ENCODE measurements around the gene OBSCN.

The OBSCN gene

DNA sequence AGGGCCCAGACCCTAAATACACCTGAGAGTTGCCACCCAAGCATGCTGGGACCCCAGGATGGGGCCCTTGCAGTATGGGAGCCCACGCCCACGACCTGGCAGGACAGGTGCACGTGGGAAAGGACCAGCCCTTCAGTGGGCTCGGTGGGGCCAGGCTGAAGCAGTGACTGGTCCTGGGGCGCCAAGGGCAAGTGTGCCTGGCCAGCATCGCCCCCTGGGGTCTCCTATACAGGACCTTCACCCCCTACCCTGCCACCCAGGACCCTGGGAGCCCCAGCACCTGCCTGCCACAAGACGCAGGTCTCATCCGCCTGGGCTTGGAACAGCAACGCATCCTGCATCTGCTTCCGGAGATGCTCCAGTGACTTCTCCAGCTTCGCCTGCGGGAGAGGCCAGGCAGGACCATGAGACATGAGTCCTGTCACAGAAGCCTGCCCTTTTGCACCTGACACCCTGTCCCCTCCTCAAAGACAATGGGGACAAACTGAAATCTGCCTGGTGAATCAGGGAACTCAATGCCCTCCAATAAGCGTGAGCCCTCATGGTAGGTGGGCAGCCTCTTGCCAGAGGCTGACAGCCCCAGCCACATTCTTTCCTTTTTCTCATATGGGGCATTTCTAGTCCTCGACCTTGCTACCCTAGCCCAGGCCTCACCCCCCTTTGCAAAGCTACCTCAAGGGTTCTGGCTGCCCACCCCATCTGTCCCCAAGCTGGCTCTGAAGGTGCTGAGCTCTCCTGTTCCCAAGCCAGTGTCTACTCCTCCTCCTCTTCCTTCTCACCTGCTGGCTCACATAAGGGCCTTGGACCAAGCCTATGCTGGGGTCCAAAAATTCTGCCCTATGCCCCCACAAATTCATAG, 194.2 kb downstream of the OBSCN start:
- no peak for DNase-seq (ENCODE audit: low read depth, low spot score)

DNA sequence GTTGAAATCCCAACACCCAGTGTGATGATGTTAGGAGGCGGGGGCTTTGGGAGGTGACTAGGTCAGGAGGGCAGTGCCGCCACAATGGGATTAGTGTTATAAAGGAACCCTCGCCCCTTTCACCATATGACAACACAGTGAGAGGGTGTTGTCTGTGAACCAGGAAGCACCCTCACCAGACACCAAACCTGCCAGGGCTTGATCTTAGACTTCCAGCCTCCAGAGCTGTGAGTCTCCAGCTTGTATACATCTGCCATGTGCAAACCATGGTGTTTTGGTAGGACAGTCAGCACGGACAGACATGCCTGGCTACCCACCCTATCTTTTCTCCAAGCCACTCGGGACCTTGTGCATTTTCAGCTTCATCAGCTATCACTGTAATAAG, 194.8 kb downstream of the OBSCN start:
- DNase-seq (ENCODE audit: low read depth, low spot score), result no peak

DNA sequence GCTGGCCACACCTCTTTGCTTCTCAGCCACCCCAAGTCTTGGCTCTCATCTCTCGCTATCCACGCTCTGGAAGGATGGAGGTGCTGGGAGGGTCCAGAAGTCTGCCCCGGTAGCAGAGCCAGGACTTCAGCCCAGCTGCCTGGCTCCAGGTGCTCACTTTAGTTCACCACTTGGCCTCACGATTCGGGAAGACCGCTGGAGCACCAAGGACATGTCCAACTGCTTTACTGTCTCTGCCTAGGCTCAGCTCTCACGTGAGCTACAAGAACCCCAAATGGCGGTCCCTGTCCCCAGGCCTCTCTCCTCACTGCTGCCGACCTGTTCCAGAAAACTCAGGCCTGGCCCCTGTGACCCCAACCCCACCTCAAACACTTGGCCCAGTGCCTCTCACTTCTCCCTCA, 195.4 kb downstream of the OBSCN start:
- no peak for DNase-seq (ENCODE audit: low read depth, low spot score)

DNA sequence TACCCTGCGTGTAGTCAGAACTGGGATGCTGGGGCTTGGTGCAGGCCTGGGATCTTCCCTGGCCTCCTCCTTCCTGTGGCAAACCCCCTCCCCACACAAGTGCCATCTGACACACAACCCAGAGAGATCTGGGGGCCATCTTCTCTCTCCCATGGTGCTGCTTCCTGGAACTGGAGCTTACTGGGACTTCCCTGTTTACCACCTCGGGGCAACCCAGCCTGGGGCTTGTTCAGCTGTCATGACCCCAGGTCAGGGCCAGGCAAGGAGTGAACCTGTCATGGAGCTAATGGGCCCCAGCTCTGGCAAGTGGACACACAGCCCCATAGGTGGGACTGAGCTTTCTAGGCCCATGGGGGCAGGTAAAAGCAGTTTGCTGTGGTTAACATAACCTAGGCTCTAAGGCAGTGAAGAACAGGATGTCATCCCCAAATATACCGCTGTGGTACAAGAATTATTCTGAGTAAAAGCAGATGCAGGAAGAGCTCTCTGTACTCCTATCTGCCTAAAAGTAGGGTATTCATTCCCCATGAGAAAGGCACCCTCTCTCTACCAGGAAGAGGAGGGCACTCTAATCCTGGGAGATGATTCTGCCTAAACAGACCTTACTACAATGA, 196.4 kb downstream of the OBSCN start:
- no peak for DNase-seq (ENCODE audit: low read depth, low spot score)

- no peak for DNase-seq (ENCODE audit: low read depth, low spot score)
These were observed 197.5 kb downstream of the OBSCN start for GRCh38 chr1:228405200-228405978.

DNA sequence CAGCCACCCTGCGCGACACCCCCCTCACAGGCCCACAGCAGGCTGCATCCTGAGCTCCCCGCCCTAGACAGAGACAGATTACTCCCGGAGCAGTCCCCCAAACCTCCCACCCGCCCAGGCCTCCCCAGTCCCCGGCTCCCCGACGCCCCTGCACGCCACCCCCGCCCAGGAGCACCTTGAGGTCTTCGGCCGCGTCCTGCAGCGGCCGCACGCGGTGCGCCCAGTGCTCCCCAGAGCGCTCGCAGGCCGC, 198.1 kb downstream of the OBSCN start:
- DNase-seq (ENCODE audit: low read depth, low spot score), result no peak

- DNase-seq (ENCODE audit: low read depth, low spot score), result no peak
These were observed 199.5 kb downstream of the OBSCN start for GRCh38 chr1:228407106-228408040.

DNA sequence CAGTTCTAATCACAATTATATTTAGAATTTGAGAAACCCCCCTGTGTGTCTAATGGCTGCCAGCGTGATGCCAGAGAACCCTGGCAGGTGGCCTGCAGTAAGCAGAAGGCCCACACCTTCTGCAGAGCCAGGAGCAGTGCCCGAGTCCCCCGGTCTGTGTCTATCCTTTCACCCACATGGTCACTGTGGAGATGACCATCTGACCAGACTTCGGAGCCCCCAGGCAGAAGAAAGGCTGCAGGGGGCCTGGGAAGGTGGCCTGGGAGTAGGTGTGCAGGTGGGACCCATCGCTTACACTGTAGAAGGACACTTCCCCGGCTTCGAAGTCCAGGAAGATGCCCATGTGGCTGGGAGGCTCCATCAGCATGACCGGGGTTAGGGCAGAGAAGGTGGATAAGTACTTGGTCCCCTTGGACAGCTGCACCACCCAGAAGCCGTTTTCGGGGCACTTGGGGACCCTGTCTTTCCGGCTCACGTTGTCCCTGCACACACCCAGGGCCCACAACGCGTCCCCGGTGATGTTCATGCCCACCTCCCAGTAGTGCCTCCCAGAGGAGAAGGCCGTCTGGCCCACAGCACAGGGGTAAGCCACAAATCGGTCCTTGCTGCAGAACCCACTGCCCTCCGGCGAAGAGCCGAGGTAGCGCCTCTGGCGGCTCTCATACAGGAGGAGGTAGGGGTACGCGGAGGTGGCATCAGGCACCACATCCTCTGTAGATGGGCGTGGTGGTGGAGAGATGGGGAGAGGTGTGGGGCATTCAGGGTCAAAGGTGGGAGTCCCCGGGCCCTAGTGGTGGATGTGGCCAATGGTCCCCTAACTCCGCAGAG, 200.4 kb downstream of the OBSCN start:
- DNase-seq (ENCODE audit: low read depth, low spot score), result no peak

GRCh38 chr1:228408869-228409805, 201.3 kb downstream of the OBSCN start:
- no peak for DNase-seq (ENCODE audit: low read depth, low spot score)

DNA sequence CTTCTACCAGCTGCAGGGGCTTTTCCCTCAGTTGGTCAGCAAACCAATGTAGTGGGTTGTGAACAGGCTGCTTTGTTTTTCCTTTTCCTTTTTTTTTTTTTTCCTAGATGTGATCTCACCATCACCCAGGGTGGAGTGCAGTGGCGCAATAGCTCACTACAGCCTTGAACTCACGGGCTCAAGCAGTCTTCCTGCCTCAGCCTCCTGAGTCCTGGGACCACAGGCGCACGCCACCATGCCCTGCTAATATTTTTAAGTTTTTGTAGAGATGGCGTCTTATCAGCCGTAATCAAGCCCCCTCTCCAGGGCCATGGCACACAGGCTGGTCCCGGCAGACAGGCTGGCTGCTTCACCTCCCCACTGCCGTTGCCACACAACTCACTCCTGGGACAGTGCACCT, 202.2 kb downstream of the OBSCN start:
- DNase-seq (ENCODE audit: low read depth, low spot score), result no peak

DNA sequence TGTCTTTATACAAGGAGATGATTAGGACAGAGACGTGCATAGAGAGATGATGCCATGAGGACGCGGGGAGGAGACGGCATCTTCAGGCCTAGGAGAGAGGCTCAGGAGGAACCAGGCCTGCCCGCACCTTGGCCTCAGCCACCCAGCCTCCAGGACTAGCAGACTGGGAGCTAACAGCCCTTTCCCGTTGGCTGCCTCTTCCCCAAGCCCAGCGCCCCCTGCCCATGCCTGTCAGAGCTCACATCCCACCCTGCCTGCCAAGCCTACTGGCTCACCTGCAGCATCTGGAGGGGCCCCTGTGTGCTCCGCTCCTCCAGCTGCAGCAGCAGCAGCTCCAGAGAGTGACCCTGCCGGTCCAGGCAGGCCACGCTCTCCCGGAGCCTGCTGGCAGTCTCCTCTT, 202.8 kb downstream of the OBSCN start:
- DNase-seq (ENCODE audit: low read depth, low spot score), result no peak

- DNase-seq (ENCODE audit: low read depth, low spot score), result no peak
These were observed 203.3 kb downstream of the OBSCN start for GRCh38 chr1:228411121-228411520.

DNA sequence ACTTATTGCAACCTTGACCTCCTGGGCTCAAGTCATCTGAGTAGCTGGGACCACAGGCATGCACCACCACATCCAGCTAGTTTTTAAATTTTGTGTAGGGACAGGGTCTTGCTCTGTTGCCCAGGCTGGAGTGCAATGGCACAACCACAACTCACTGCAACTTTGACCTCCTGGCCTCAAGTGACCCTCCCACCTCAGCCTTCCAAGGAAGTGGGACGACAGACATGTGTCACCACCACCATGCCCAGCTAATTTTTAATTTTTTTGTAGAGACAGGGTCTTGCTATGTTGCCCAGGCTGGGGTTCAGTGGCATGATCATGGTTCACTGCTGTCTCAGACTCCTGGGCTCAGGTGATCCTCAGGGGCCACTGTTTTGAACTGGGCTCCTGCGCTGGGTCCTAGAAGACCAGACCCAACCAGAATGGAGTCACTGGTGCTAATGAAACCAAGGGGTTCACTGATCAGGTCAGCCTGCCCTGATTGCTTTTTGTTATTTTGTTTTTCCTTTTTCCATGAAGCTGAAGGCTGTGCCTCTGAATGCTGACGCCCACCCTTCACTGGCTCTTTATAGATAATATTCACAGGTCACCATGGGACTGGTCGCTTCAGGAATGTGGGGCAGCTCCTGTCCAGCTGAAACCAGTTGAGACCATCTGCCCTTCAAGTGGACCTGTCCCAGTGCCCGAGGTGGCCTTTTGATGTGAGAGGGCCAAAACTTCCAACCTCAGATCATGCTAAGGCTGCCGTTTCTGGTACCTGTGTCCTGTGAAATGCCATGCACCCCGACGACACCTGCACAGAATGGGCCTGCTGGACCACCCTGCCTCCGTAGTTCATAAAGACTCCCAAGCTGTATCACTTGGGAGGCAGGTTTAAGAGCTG, 203.9 kb downstream of the OBSCN start:
- no peak for DNase-seq (ENCODE audit: low read depth, low spot score)

GRCh38 chr1:228413241-228414010, 205.6 kb downstream of the OBSCN start:
- DNase-seq (ENCODE audit: low read depth, low spot score), result no peak

DNA sequence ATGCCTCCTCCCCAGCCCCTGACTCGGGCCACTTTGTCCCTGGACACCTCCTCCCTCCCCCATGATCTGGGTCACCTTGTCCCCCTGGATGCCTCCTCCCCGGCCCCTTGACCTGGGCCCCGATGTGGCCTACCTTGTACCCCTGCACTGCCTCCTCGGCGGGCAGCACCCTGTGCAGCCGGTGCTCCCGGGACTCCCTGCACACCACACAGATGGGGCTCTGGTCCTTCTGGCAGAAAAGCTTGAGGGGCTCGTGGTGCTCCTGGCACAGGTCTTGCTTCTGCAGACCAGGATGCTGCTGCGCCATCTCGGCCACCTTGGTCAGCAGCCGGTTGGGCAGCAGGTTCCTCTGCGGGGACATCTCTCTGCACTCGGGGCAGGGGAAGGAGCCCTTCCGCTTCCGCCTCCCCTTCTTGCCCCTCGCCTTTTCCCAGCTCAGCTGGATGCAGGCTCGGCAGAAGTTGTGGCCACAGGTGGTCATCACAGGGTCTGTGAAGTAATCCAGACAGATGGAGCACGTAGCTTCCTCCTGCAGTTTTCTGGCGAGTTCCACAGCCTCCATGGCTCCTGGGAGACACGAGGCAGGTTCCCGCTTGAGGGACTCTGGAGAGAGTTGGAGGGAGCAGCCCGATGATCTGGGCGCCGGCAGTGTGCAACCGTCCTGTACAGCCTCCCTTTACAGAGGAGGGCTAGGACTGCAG, 206.8 kb downstream of the OBSCN start:
- DNase-seq (ENCODE audit: low read depth, low spot score), result no peak

- no peak for DNase-seq (ENCODE audit: low read depth, low spot score)
These were observed 207.4 kb downstream of the OBSCN start for GRCh38 chr1:228415221-228415620.

DNA sequence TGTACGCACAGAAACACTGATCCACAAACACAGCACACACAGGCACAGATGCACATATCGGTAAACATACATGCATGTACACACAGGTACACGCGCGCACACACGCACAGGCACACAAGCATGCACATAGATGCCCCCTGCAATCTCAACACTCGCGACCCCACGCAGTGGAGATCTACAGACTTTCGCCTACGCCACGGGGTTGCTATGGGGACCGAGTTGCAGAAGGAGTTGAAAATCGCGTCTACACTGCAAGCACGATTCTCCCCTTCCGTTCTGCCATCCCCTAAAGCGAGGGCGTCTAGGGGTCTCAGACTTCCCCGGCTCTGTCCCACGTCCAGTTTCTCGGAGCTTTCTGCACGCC, 208.0 kb downstream of the OBSCN start:
- DNase-seq (ENCODE audit: low read depth, low spot score), result no peak
